ENCODE results near the gene TSPYL4. TPM values are rescaled to one million over a fixed set of nuclear protein-coding genes. Genes with fewer than 3 reads are reported as not detected.

The TSPYL4 gene
- total and polyA plus RNA-seq, 2 donors (not counting 3 experiments of a cell fraction or from before 2014, with no cell fraction given) = 24.5 to 43.1 TPM

- Histone ChIP-seq H3K9me3 (replicated peaks; ENCODE audit: control insufficient read depth, insufficient read depth, low read length) (no peaks in the 10 kb centered on the region), H3K9me1 (replicated peaks; ENCODE audit: control insufficient read depth, extremely low read depth, insufficient read depth, low read length) (no peaks in the 10 kb centered on the region), H3K9ac (replicated peaks; ENCODE audit: extremely low read depth, insufficient read depth, low read length) (no peak overlapping the region), H3K4me1 (ENCODE audit: control insufficient read depth, extremely low read depth, insufficient read depth, low read length) (peaks cover 6% of the 10 kb centered on the region), H3K27ac (ENCODE audit: insufficient read depth, low read depth, low read length) (no peak overlapping the region), H3K4me2 (ENCODE audit: insufficient read depth, low read length) (no peak overlapping the region), H3K79me2 (ENCODE audit: control insufficient read depth, insufficient read depth, low read length) (no peaks in the 10 kb centered on the region), H3K4me3 (replicated peaks in 1 of 3; ENCODE audit: insufficient read depth in 1 of 3, low read depth in 1 of 3, low read length in 3 of 3) (no peak overlapping the region), H3K36me3 (ENCODE audit: control insufficient read depth in 2 of 2, extremely low read depth in 1 of 2, insufficient read depth in 2 of 2, low read length in 2 of 2) (no peaks in the 10 kb centered on the region), H3K27me3 (ENCODE audit: control insufficient read depth in 2 of 2, insufficient read depth in 2 of 2, low read length in 2 of 2) (no peaks in the 10 kb centered on the region), H2AFZ (ENCODE audit: low read depth, low read length) (no peak overlapping the region), H4K20me1 (replicated peaks; ENCODE audit: control insufficient read depth, extremely low read depth, insufficient read depth, low read length) (no peaks in the 10 kb centered on the region)
- FAIRE-seq (no peak), DNase-seq (ENCODE audit: low read depth, low spot score) (peak; percentile 36)
- CTCF ChIA-PET = interaction anchor here (1.3 kb wide), 1 partner anchor 31 kb away, joined by 6 read pairs; no protein-coding TSS in a partner anchor
- intact Hi-C loops (cut with micrococcal nuclease) (no loop called here), dilution Hi-C loops (cut with MboI; ENCODE audit: extremely low pct_ligation_motif_present, low sequenced_read_pairs) (no loop called here)
- TF ChIP-seq FOS (IDR thresholded peaks at IDR 0.05; ENCODE audit: borderline replicate concordance, insufficient read depth, low read length) (peak; percentile 62), EZH2 (IDR thresholded peaks at IDR 0.05; ENCODE audit: borderline replicate concordance, low read depth, low read length, severe bottlenecking) (no peak), JUN (IDR thresholded peaks at IDR 0.05; ENCODE audit: borderline replicate concordance, insufficient read depth, insufficient read length, low read depth) (peak; percentile 43)
- POLR2A ChIA-PET = no interaction called here
- BruUV-seq (replicated peaks) = no TSS peak
Measured at GRCh38 chr6:116221067-116221466, 32.8 kb downstream of the TSPYL4 start.

- Histone ChIP-seq H3K27me3 (ENCODE audit: control insufficient read depth in 2 of 2, insufficient read depth in 2 of 2, low read length in 2 of 2) (no peaks in the 10 kb centered on the region), H3K9me3 (replicated peaks; ENCODE audit: control insufficient read depth, insufficient read depth, low read length) (no peaks in the 10 kb centered on the region), H3K4me3 (replicated peaks in 1 of 3; ENCODE audit: insufficient read depth in 1 of 3, low read depth in 1 of 3, low read length in 3 of 3) (no peak overlapping the region), H4K20me1 (replicated peaks; ENCODE audit: control insufficient read depth, extremely low read depth, insufficient read depth, low read length) (no peaks in the 10 kb centered on the region), H3K79me2 (ENCODE audit: control insufficient read depth, insufficient read depth, low read length) (no peaks in the 10 kb centered on the region), H3K27ac (ENCODE audit: insufficient read depth, low read depth, low read length) (no peak overlapping the region), H3K36me3 (ENCODE audit: control insufficient read depth in 2 of 2, extremely low read depth in 1 of 2, insufficient read depth in 2 of 2, low read length in 2 of 2) (no peaks in the 10 kb centered on the region), H3K4me1 (ENCODE audit: control insufficient read depth, extremely low read depth, insufficient read depth, low read length) (peaks cover 9% of the 10 kb centered on the region), H3K4me2 (ENCODE audit: insufficient read depth, low read length) (no peak overlapping the region), H3K9me1 (replicated peaks; ENCODE audit: control insufficient read depth, extremely low read depth, insufficient read depth, low read length) (no peaks in the 10 kb centered on the region), H3K9ac (replicated peaks; ENCODE audit: extremely low read depth, insufficient read depth, low read length) (no peak overlapping the region), H2AFZ (ENCODE audit: low read depth, low read length) (no peak overlapping the region)
- ChIA-PET CTCF (interaction anchor here (0.8 to 5.0 kb wide), 20 partner anchors 10 to 749 kb away, joined by 3 to 170 read pairs (median 11); partner anchors contain the start of genes RWDD1, TSPYL1 and TSPYL4), POLR2A (no interaction called here)
- no TSS peak for BruUV-seq (replicated peaks)
- no peak for FAIRE-seq
- intact Hi-C loops (cut with micrococcal nuclease) (loop anchor here (1.0 to 5.0 kb wide), 6 partner anchors 32 to 428 kb away; partner anchors contain the start of gene CALHM5), dilution Hi-C loops (cut with MboI; ENCODE audit: extremely low pct_ligation_motif_present, low sequenced_read_pairs) (no loop called here)
- DNase-seq (ENCODE audit: low read depth, low spot score) = no peak
- TF ChIP-seq GATA2 (IDR thresholded peaks at IDR 0.05; ENCODE audit: insufficient read depth, insufficient read length, low read depth, low read length) = no peak
- TF ChIP-seq FOS (IDR thresholded peaks at IDR 0.05; ENCODE audit: borderline replicate concordance, insufficient read depth, low read length) = no peak
- no peak for TF ChIP-seq MYC (IDR thresholded peaks at IDR 0.05; ENCODE audit: low read depth, low read length)
- TF ChIP-seq JUN (IDR thresholded peaks at IDR 0.05; ENCODE audit: borderline replicate concordance, insufficient read depth, insufficient read length, low read depth) = no peak
Measured at GRCh38 chr6:116218866-116219265, 35.0 kb downstream of the TSPYL4 start.

All from endothelial cell of umbilical vein (primary cell).